Right renal pelvis (tissue), 4 donors: Measurements from ENCODE around the gene EFR3B. TPM values are rescaled to one million over a fixed set of nuclear protein-coding genes. Genes with fewer than 3 reads are reported as not detected.
"Not testable (repeated sequence)": the region's sequence is repeated elsewhere in the genome, so short reads cannot be mapped to it uniquely, and the experiment has no call there.

Experiments used
- DNase-seq, 4 donors: peaks; one replicate each; pipeline ENCODE4 v3.0.0-alpha.2; 2013; ENCODE audit warnings: low read depth in 4 of 4, low spot score in 3 of 4, missing footprints in 1 of 4
- polyA plus RNA-seq, 4 donors: library from polyadenylated mRNA; unstranded; fragments of 120-200 nt; gene quantifications; one replicate each; pipeline ENCODE4 v1.2.1, GENCODE V29; 2013; ENCODE audit not compliant: insufficient read length in 4 of 4

EFR3B gene, protein sequence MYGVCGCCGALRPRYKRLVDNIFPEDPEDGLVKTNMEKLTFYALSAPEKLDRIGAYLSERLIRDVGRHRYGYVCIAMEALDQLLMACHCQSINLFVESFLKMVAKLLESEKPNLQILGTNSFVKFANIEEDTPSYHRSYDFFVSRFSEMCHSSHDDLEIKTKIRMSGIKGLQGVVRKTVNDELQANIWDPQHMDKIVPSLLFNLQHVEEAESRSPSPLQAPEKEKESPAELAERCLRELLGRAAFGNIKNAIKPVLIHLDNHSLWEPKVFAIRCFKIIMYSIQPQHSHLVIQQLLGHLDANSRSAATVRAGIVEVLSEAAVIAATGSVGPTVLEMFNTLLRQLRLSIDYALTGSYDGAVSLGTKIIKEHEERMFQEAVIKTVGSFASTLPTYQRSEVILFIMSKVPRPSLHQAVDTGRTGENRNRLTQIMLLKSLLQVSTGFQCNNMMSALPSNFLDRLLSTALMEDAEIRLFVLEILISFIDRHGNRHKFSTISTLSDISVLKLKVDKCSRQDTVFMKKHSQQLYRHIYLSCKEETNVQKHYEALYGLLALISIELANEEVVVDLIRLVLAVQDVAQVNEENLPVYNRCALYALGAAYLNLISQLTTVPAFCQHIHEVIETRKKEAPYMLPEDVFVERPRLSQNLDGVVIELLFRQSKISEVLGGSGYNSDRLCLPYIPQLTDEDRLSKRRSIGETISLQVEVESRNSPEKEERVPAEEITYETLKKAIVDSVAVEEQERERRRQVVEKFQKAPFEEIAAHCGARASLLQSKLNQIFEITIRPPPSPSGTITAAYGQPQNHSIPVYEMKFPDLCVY
- 1 to 10 TPM; 5.7 to 5.9 (median 5.8) TPM for polyA plus RNA-seq

DNA sequence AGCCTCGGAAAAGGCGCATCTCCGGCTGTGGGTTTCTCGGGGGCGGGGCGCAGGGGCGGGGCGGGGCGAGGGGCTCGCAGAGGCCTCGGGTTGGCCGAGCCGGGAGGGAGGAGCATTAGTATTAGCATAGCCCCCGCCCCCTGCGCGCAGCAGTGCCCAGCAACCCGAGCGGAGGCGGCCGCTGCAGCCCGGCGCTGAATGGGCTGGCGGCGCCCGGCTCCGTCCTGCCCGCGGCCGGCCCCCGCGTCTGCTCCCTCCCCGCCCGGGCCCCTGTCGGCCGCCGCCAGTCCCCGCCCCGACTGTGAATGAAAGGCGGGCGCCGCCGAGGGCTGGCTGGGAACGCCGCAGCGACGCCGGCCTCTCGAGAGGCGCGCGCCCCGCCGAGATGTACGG lies at the start of gene EFR3B:
EFR3B (plus strand) TSS at position 149 of the 393 bp plus-strand sequence; CDS start at position 386, 237 bp downstream.
- DNase-seq = peak; percentile 77 to 91 (median 86)

DNA sequence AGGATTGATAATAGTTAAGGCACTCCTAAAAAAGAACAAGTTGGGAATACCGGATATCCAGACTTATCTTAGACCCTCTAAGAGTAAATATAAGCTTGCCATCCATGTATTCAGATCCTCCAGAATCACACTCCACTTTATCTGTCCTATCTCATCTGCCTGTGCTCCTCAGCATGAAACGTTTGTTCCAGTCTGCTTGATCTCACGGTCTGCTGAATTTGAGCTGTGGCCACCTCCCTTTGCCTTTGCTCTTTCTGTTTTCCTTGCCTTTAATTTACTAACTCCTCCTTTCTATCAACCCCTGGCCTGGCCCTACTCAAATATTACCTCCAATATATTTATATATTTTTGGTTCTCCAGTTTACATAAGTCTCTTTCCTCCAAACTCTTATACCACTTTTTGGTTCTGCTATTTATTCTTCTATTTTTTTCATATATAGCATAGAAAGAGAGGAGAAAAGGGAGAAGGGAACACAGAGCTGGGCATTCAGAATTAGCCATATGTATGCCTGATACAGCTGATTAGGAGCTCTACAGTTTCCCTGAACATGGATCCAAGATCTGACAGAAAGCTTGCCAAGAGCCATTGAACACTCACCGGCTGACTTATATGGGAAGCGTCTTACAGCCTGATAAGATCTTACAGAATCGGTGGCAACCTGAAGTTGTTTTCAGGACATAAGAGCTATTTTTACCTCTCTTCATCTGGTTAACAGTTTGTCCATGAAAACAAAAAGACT lies 48.3 kb upstream of the EFR3B start:
- DNase-seq = no peak

DNA sequence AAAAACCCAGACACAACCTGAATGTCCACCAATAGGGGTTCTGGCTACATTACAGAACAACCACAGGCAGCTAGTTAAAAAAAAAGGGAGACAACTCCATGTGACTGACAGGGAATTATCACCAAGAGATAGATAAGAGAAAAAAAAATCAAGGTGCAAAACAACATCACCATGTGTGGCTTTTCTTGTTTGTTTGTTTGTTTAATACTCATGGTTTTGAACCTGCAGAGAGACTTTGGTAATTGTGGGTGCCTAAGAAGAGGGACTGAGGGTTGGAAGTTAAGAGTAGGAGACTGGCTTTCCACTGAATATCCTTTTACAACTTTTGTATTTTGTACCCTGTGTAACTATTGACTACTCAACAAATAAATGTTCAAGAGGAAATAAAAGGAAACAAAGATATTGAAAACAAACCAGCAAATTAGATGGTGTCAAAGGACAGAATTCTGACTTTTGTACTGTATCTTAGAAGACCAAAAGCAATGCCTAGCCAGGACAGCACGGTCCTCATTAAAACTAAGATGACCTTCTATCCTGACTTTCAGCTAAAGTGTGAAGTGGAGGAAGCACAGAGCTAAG lies 47.6 kb upstream of the EFR3B start:
- DNase-seq = no peak

DNA sequence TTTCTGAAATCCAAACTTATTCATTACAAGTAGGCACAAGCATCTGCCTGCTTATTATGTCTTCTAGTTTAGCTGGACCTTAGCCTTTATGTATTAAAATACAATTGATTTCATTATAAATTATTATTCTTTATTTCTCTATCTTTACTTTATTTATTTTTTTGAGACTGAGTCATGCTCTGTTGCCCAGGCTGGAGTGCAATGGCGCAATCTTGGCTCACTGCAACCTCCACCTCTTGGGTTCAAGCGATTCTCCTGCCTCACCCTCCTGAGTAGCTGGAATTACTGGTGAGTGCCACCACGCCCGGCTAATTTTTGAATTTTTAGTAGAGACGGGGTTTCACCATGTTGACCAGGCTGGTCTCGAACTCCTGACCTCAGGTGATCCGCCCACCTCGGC lies 42.8 kb upstream of the EFR3B start:
- DNase-seq = not testable (repeated sequence)

DNA sequence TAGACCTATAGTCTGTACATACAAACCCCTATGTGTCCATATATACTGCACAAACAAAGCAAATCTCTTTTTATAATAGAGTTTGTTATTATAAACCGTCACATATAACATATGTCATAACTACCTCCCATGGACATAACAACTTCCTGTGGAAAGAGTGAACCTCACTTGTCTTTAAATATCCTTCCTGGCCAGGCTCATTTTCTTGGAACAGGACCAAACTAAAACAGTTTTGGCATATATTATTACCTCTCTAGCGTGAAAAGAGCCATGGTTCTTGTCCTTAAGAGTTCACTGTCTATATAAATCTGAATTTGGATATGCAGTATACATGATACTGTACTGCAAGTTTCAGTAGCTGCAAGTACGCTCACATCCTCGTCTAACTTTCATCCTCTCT lies 41.8 kb upstream of the EFR3B start:
- no peak for DNase-seq

DNA sequence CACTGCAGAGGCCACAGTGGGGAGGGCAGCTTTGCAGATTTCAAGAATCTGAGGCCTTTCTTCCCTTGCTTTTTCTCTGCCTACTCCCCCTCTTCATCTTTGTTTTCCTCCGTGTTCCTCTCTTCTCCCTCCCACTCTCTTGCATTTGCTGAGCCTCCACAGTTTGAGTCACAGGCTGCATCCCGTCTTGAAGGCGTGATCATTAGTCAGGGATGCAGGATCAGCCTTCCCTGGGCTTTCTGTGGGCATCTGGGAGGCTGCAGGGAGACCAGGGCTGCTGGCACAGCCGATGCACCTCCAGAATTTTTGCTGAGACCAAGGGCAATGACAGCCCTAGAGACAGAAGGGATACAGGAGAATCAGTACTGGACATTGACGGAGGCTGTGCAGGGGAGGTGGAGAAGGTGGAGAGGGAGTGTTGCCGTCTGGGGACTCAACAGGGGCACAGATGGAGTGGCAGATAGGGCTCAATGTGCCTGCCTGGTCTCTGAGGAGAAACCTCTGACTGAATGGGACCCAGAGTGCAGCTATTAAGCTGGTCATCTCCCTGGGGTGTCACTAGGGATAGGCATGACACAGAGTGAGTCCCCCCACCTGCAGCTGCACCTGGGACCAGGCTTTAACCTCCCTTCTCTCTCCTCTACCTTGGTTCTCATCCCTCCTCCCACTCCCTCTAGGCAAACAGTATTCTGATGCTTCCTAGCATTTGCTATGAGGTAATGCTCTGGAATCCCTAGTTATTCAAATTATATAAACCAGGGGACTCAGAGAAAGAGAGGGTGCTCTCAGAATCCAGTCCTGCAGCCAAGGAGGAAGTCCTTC lies 41.2 kb upstream of the EFR3B start:
- no peak for DNase-seq

DNA sequence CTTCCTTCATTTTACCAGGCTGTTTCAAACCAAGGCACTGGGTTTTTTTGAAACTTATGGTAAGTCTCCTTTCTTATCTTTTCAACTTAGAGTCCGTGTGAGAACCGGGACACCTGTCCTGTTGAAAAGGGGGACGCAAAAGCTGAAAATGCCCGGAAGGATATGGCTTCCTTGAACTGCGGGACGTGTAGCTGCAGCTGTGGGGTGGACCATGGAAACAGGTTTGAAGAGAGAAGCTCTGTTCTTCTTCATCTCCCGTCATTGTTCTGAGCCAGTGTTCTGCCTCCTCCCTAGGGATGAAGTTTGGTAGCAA lies 40.6 kb upstream of the EFR3B start:
- DNase-seq = no peak

DNA sequence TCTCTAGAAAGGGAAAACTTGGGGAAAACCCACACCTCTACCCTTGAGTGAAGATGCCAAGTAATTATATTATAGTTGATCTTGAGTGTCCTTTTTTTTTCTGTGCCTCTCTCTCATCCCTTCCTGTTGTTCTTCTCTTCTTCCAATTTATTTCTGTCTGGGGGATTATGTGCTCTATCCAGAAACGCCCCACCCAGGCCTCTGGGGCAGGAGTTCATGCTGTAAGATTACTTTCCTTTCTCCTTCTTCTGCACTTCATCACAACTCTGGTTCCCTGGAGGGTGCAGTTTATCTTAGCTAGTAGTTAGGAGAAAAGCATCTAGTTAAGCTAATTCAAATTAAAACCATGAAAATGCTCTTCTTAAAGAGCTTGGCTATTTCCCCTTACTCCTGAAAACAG lies 39.8 kb upstream of the EFR3B start:
- DNase-seq = no peak

DNA sequence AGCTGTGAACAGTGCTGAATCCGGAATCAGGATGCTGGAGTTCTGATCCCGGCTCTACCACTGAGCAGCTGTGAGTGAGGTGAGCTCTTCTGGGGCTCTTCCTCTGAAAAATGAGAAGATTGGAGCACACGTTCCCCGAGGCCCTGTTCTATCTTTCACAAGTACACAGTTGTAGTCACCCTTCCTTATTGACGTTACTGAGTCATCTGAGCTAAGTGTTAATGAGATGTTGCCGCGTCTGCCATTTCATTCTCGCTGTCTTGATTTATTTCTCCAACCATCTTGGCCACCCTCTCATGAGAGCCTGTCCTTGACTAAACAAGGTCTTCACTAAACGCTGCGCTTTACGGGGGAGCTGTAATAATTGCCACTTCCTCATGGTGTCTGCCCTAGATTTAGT lies 31.9 kb upstream of the EFR3B start:
- no peak for DNase-seq

DNA sequence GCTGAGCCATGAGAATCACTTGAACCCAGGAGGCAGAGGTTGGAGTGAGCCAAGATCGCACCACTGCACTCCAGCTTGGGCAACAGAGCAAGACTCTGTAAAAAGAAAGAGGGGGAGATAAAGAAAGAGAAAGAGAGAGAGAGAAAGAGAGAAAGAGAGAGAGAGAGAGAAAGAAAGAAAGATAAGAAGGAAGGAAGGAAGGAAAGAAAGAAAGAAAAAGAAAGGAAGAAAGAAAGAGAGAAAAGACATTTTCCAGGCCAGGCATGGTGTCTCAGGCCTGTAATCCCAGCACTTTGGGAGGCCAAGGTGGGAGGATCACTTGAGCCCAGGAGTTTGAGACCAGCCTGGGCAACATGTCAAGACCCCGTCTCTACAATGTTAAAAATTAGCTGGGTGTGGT lies 30.5 kb upstream of the EFR3B start:
- DNase-seq = not testable (repeated sequence)

DNA sequence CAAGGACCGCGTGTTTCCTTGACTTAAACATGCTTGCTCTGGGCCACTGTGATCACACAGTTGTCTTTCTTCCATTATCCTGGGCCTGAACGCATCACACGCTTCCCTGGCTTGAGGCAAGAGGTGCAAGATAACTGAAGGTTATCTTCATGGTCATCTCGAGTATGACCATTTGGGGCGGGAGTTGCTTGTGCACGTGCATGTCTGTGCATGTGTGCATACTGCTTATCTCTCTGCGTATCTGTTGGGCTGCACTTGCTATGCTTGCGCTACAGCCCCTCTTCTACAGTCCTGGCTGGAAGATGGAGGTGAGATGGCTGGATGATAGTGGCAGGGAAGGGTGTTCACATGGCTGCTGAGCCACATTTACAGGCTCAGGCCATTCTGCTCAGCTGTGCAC lies 27.2 kb upstream of the EFR3B start:
- DNase-seq = no peak

DNA sequence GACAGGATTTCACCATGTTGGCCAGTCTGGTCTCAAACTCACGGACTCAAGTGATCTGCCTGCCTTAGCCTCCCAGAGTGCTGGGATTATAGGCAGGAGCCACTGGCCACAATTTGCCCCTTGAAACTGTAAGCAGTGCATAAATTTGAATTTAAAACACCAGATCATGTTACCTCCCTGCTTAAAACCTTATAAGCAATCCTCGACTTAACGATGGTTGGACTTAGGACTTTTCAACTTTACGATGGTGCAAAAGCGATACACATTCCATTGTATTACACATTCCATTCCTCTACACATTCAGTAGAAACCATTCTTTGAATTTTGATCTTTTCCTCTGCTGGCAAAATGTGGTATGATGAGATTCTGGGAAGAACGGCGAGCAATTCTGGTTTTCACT lies 23.2 kb upstream of the EFR3B start:
- DNase-seq = no peak

DNA sequence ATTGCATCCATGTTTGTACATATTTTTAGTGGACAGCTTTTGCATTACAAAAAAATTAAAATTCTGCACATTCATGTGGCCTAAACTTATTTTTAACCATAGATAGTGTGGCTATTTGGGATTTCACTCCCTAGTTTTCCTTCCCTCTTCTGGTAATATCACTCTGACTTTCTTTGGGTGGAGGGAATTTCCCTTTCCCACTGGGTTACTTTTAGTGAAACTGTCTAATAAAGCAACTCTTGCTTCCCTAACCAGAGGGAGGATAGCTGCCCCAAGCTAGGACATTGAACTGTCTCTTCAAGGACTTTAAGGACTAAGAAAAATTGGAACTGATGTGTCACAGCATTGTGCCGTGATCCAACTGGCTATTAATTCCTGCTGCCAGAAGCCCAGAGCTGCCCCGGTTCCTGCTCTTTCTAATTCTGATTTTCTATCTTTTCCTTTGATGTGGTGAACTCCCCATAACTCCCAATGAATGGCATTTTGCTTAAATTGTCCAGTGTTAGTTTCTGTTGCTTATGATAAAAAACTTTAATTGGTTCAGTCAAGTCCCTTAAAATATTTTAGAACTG lies 20.0 kb upstream of the EFR3B start:
- no peak for DNase-seq

DNA sequence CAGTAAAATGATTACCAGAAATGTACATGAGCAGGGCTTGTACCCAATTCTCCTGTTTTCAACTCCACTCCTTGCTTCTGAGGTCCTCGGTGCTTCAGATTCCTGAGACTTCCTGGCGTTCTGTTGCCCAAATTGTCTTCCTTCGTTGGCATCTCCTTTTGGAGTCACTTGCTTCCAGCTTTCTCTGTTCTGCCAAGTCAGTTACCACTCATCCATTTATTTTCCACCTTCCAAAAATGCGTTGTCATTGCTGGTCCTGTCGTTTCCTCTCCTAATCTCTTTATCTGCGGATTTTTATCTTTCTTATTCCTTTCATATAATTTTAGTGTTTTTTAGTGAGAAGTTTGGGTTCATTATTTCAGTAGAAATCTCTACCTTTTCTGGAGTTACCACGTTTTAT lies 18.5 kb upstream of the EFR3B start:
- DNase-seq = no peak

DNA sequence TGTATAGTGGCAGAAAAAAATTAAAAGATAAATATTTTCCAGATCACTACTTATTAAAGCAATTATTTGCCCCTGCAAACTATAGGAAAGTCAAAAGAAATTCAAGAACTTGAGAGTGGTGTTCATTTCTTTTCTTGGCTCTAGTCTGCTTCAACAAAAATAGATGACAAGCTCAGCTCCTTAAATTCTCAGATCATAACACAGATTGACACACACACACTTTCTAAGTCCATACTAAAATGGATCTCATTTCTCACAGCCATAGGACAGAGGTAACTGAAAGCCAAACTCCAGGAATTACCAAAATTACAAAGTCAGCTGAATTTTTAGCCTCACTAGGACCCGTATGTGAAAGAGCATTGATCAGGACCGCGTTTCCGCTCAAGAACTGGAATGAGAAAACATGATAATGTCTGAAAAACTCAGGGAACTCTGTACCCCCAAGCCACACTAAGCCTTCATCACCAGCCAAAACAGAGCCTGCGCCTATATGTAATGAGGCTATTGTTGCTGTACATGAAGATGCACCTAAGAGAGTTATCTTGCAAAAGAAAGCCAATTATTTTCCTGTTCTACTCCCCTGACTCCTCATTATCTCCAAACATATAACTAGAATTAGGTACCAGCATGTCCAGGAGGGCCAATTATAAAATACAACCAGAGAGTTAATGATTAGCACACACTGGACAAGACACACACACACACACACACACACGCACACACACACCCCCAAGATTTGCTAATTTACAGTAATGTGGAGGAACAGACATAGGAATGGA lies 16.5 kb upstream of the EFR3B start:
- no peak for DNase-seq

DNA sequence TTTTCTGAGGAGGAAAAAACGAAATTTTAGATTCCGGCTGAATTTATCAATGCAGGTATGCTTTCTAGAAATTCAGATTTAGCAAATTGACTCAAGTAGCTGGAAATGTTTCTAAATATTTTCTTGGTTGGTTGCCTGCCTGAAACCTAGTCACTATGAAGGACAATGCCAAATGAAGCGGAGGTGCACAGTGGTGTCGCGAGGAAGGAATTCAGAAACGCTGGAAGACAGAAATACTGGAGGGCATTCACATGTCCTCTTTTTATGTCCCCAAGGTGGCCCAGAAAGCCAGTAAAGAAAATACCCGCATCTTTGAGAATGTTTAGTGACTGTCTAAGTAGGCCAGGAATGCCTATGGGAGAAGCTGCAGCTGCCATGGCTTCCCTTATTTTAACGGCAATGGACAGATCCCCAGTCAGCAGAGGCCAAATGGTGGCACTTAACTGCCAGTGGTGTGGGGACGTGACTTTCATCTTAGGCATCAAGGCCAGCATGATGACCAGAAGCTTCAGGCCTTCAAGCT lies 15.8 kb upstream of the EFR3B start:
- no peak for DNase-seq

DNA sequence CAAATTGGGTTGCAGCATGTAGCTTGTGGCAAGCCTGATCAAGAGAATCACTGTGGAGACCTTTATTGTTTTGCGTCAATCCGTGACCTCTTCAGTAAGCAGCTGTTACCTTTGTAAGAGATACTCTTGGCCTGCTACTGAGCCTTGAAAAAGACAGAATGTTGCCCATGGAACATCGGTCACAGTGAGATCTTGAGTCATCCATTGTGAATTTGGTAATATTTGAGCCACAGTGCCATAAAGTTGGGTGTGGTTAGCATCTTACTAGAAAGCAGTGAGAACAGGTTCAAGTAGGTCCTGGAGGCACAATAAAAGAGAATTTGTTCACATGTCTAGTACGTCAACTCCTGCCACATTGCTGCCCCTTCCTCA lies 12.7 kb upstream of the EFR3B start:
- no peak for DNase-seq

DNA sequence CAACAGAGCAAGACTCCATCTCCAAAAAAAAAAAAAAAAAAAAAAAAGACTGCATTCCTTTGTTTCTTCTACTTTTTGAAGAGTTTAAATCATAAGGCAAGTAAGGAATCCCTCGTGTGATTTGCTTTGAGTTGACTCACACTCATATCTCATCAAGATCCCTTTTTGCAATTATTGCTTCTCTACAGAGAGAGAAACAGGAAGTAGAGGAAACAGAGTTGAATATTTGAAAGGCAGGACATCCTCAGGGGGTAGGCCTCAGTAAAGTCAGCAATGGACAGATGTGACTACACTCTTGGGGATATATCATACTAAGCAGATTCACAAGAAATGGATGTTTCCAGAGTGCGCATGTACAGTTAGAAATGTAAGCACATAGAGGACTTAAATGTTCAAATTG lies 11.2 kb upstream of the EFR3B start:
- no peak for DNase-seq

DNA sequence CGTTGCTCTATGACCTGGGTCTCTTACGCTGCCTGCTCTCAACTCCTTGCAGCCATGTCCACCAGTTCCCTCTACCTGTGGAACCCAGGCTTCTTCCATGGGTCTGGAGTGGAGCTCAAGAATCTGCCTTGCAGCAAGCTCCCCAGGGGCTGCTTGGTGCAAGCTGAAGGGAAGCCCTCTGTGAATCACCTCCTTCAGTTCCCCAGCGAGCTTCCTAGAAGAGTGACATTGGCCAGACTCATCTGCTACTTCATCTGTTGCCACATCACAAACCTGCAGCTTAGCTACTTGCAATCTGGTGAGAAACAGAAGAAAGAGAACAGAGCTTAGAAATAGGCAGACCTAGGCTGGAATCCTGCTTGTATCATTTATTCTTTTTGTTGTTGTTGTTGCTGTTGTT lies 9.8 kb upstream of the EFR3B start:
- DNase-seq = no peak
